H1 (cell line): ENCODE measurements around the gene HYDIN.

Source experiments
- CTCF ChIP-seq, 3 experiments: IDR thresholded peaks; 1 replicate in 2 of 3; 2 replicates in 1 of 3; pipeline versions ENCODE4 v1.5.1 to v1.6.1; 2011; ENCODE audit warnings: low read length in 3 of 3, mild to moderate bottlenecking in 3 of 3, inconsistent platforms in 2 of 3, low read depth in 1 of 3, moderate library complexity in 1 of 3; ENCODE audit not compliant: insufficient read depth in 1 of 3; ENCODE audit errors: control extremely low read depth in 1 of 3
- MAX ChIP-seq: IDR thresholded peaks from 2 replicates; pipeline ENCODE4 v1.6.1; 2012; ENCODE audit warnings: inconsistent platforms

GRCh38 chr16:71276589-71277334 is 46.2 kb upstream of the HYDIN start:
- TF ChIP-seq CTCF (IDR thresholded peaks at IDR 0.05; ENCODE audit: control extremely low read depth in 1 of 3, insufficient read depth in 1 of 3, low read depth in 1 of 3, low read length in 3 of 3) (no peak), MAX (no peak)
